D721Med (cell line): Measurements from ENCODE around the gene CDC26.
"Not testable (repeated sequence)": the region's sequence is repeated elsewhere in the genome, so short reads cannot be mapped to it uniquely, and the experiment has no call there.

Experiments used
- DNase-seq: peaks from one replicate; pipeline ENCODE4 v3.0.0; 2011; ENCODE audit warnings: low spot score; ENCODE audit not compliant: insufficient read length
- FAIRE-seq: peaks from 2 replicates; lab custom pipeline; 2011; peaks lifted over from hg19 to GRCh38; lab: Jason Lieb, UNC
- CTCF ChIP-seq: IDR thresholded peaks from 2 replicates; pipeline ENCODE4 v1.5.1; 2012; ENCODE audit warnings: mild to moderate bottlenecking, control low read depth; ENCODE audit not compliant: insufficient read depth; ENCODE audit errors: missing control alignments

The CDC26 gene

GRCh38 chr9:113301548-113301947, 26.2 kb upstream of the CDC26 start:
- FAIRE-seq = no peak
- DNase-seq = no peak
- TF ChIP-seq CTCF = no peak

- DNase-seq = no peak
- no peak for FAIRE-seq
- no peak for TF ChIP-seq CTCF
These were observed 24.5 kb upstream of the CDC26 start for GRCh38 chr9:113299800-113300292.

GRCh38 chr9:113298924-113299770, 23.8 kb upstream of the CDC26 start:
- DNase-seq (no peak), FAIRE-seq (no peak)
- no peak for TF ChIP-seq CTCF

- TF ChIP-seq CTCF = no peak
- DNase-seq = no peak
- FAIRE-seq = no peak
These were observed 22.9 kb upstream of the CDC26 start for GRCh38 chr9:113298311-113298710.

GRCh38 chr9:113296796-113297558, 21.6 kb upstream of the CDC26 start:
- DNase-seq (no peak), FAIRE-seq (no peak)
- TF ChIP-seq CTCF = no peak

- not testable (repeated sequence) for FAIRE-seq, DNase-seq
These were observed 20.9 kb upstream of the CDC26 start for GRCh38 chr9:113296247-113296646.

- FAIRE-seq (no peak), DNase-seq (no peak)
- no peak for TF ChIP-seq CTCF
These were observed 18.0 kb upstream of the CDC26 start for GRCh38 chr9:113293285-113293878.
